COLO668 (cell line): Measurements from ENCODE around the gene ZBTB22.

Experiments used
- DNase-seq: peaks from one replicate; lab custom pipeline; 2025; ENCODE audit not compliant: unreplicated experiment; lab: John Stamatoyannopoulos, UW

The ZBTB22 gene

DNA sequence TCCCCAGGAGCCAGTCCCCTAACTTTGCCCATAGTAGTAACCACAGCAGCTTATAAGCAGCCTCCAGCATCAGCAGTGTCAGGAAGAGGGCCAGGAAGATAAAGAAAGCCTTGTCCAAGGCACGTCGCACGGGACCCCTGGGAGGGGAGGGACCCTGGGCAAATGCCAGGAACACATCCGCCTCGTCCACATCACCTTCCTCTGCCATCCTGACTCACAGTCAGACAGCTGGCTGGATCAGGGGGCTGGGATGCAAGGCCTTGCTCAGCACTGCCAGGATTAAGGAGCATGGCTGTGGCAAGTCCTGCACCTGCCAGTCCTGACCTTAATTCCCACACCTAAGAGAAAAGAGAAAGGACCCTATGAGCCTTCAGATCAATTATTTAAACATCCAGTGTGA, 11.5 kb upstream of the ZBTB22 start:
- DNase-seq: no peak

DNA sequence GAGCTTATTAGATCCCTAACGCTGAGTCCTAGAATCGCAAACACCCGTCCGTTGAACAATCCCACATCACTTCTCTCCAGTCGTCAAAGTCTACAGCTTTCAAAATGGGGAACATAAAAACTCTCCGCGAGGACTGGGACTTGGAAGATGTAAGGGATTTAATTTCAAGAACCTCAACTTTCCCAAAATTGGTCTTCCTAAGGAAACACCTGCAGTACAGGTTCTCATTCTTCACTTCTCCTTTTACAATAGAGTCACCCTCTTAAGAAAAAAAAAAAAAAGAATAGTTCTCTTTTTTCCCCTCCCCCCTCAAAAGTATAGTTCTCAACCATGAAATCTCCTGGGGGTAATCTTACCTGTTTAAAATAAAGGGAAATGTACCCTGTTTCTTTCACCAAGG, 6.6 kb upstream of the ZBTB22 start:
- DNase-seq: no peak

- DNase-seq: no peak
Measured at GRCh38 chr6:33323623-33323948, 6.0 kb upstream of the ZBTB22 start.

DNA sequence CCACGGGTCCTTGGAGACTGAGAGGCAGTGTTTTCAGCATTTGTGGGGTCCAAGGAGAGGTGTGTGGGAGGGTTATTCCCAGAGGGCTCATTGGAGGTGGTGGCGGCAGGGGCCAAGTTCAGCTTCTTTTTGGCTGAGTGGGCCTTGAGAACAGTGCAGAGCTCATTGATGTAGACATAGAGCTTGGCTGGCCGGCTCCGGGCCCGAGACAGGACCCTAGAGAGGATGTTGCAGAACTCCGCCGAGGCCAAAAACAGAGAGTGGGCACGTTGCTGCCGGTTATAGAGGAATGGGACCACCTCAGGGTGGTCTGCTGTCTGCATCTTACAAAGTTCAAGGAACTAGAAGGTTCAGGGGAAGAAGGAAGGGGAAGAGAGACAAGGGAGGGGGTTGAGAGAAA, 3.7 kb upstream of the ZBTB22 start:
- DNase-seq: no peak

DNA sequence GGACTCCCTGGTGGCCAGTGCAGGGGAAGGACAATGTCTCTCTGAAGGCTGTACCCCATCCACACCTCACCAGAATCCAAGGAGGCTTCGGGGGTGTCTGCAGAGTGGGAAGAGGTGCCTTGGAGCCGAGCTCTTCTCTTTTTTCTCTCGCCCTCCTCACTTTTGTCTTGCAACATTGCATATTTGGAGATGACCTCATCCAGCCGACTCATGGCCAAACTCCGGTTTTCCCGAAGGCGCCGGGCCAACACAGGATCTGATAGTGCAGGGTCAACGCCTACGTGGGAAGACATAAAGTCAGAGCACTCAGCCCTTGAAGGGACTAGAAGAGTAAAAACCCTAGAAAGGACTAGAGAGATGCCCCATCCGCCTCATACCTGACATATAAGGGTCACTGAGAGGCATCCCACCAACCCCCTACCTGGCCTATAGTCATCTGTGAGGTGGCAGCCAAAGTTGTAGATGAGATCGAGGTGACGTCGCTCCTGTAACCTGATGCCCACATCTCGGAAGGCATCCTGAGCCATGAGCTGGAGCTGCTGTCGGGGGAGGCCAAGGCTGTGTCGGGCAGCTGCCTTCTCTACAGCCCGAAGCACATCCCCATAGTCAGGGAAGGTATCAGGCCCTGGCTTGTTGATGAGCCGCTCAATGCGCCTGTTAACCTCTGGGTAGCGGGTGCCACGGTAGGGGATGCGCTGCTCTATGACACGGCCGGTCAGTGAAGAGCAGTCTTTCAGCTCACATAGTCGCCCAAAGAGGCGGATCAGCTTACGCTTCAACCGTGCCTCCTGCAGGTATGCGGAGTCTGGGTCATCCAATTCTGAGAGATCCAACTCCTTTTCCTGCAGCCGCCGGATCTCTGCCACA, 3.0 kb upstream of the ZBTB22 start:
- DNase-seq: peak; percentile 17

DNA sequence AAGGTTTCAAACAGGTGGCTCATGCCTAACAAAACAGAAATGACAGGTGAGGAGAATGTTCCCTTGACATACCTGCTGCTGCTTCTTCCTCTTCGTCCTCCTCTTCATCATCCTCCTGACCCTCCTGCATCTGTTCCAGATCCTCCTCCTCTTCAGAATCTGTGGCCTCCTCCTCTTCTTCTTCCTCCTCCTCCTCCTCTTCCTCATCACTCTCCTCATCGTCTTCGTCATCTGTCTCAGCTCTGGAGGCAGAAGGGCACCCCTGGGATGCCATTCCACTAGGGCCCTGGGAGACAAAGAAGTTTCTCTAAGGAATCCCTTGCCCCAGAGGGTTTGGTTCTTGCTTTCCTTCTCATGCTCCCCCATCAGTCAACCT, 2.4 kb upstream of the ZBTB22 start:
- DNase-seq: no peak

DNA sequence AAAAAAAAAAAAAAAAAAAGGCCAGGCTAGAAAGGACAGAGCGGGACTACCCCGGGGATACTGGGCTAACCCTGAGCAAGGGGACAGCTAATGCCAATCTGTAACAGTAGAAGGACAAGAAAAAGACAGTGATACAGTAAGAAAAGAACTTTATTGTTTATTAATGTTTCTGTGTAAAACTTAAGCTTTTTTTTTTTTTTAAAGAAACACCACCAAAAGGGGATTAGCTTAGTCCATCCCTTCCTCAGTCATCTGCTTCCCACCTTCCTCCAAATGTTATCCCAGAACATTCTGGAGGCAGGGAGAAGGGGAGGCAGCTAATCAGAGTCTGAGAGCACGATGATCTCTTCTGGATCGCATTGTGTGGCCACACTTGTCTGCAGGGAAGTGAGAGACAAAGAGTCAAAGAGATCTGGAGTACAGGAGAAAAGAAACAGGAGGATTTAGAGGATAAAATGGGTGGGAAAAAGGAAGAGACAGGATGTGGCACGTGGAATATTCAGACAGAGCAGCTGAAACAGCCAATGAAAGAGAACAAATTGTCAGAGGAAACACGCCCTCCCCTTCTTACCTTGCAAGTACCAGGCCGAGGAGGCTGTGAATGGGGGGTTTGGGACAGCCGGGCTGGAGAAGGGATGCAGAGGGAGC, 1.0 kb upstream of the ZBTB22 start:
- no peak for DNase-seq

- DNase-seq: peak; percentile 65
Measured at GRCh38 chr6:33317419-33317668, 200 bp downstream of the ZBTB22 start.

- no peak for DNase-seq
Measured at GRCh38 chr6:33316603-33317418, 733 bp downstream of the ZBTB22 start.

GRCh38 chr6:33315793-33316602, 1.5 kb downstream of the ZBTB22 start:
- no peak for DNase-seq

GRCh38 chr6:33314943-33315792, 2.4 kb downstream of the ZBTB22 start:
- DNase-seq: peak; percentile 48

DNA sequence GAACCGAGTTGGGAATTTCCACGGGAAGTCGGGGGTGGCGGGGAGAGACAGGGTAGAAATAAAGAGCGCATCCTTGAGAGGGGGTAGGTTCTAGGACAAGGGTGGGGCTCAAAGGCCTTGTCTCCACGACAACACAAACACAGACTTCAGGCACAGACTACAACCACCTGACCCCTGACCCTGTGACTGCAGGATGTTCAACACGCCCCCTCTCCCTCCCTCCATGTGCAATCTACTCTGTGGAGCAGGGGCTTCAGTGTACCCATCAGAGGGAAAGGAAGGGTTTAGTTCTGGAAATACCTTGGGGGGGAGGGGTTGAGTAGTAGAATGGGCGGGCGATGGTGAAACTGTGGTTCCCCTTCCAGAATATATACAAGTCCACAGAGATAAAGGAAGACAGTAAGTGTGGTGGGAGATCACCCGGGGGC, 3.0 kb downstream of the ZBTB22 start:
- DNase-seq: peak; percentile 55

- peak; percentile 62 for DNase-seq
Measured at GRCh38 chr6:33313709-33314514, 3.6 kb downstream of the ZBTB22 start, which contains the start of gene TAPBP. Gene TAPBP (minus strand): TSS chr6:33314078. CDS start chr6:33314041, 37 bp downstream.

DNA sequence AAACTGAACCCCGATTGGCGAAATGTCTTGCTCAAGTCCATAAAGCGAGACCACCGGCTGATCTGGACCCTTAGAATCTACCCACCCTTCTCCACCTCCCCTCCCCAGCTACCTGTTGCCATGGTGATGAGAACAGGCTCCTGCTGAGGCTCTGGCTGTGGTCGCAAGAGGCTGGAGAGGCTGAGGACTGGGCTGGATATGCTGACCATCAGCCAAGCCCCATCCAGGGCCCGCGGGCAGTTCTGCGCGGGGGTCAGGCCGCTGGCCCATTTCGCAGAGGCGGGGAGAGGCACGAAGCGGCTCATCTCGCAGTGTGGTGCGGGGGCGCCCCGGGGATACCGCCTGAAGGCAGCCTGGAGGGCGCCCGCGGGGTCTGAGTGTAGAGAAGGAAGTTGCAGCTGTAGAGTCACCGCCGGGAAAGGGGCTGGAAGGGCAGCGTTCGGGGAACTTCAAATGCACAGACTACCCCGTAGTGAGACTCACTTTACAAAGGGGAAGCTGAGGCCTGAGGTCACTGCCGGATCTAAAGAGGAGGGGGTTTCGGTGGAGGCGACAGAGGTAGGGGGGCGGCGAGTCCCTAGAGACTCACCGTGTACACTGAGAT, 4.3 kb downstream of the ZBTB22 start:
- peak; percentile 28 for DNase-seq

- peak; percentile 58 for DNase-seq
Measured at GRCh38 chr6:33312361-33313104, 5.0 kb downstream of the ZBTB22 start.

DNA sequence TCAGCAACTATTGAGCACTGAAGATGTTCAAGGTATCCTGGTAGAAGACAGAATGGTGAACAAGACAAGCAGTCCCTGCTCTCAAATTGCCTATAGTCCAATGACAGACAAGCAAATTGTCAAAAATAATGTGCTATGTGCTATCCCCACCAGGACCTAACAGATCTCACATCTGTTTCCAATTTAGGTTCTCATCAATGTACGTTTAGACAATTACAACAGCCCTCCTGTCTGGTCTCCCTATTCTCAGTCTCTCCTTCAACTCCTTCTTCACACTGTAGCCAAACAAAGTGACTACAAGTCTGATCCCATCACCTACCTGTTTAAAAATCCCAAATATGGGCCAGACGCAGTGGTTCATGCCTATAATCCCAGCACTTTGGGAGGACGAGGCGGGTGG, 11.2 kb downstream of the ZBTB22 start:
- DNase-seq: no peak

DNA sequence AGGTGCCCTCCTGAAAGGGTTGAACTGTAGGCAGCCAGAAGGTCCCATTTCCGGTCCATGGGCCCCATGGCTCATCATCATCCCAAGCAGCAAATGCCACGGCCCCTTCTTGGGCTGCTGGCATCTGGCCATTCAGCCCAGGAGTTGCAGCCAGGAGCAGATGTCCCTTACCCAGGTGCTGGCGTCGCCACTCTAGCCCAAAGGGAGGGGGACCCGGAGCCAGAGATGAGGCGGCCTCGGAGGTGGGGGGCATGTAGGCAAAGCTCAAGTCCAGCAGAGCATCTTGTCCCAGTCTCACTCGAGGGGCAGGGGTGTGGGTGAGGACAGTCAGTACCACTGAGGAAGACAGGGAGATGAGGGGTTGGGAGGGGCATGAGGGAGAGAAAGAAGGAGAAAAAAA, 12.5 kb downstream of the ZBTB22 start:
- DNase-seq: no peak

DNA sequence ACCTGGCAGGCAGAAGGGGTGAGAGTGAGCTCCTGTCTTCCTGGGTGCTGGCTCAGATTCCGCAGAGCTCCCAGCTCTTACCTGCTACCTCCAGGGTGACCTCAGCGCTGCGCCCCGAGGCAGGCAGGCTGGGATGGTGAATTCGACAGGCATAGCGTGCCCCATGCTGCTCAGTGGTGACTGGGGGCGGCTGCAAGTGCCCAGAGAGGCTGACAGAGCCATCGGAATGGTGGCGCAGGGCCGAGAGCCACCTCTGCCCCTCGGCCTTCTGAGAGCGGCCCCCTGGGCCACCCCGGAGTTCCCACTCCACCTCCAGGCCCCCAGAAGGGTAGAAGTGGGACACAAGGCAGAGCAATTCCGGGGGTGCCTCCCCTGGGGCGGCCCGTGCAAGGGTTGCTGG, 13.3 kb downstream of the ZBTB22 start:
- DNase-seq: no peak
